ENCODE measurements around the gene UCP2. TPM values are rescaled to one million over a fixed set of nuclear protein-coding genes. Genes with fewer than 3 reads are reported as not detected.

UCP2 gene
- total RNA-seq, 4 donors from 2014 or later: 9.8 to 27.3 (median 12.9) TPM

- TF ChIP-seq CTCF (IDR thresholded peaks at IDR 0.05): no peak
- no peak for TF ChIP-seq POLR2A (IDR thresholded peaks at IDR 0.05)
- no peak for TF ChIP-seq POLR2AphosphoS5 (IDR thresholded peaks at IDR 0.05)
- TF ChIP-seq EP300 (IDR thresholded peaks at IDR 0.05): no peak
- DNase-seq (ENCODE audit: low spot score in 2 of 2): no peak
- Histone ChIP-seq H3K4me1 (no peaks in the 10 kb centered on the region), H3K27me3 (no peaks in the 10 kb centered on the region), H3K36me3 (peaks cover 63% of the 10 kb centered on the region), H3K4me3 (no peak overlapping the region), H3K27ac (no peak overlapping the region), H3K9me3 (no peaks in the 10 kb centered on the region)
- 65% methylated on average over 7 of the region's 7 CpGs for WGBS
These were observed 51.5 kb downstream of the UCP2 start for GRCh38 chr11:73931039-73931645.

- Histone ChIP-seq H3K4me1 (no peaks in the 10 kb centered on the region), H3K36me3 (peaks cover 75% of the 10 kb centered on the region), H3K27me3 (no peaks in the 10 kb centered on the region), H3K9me3 (no peaks in the 10 kb centered on the region), H3K4me3 (no peak overlapping the region), H3K27ac (no peak overlapping the region)
- no peak for DNase-seq (ENCODE audit: low spot score in 2 of 2)
- TF ChIP-seq POLR2AphosphoS5 (IDR thresholded peaks at IDR 0.05) (no peak), POLR2A (IDR thresholded peaks at IDR 0.05) (no peak), CTCF (IDR thresholded peaks at IDR 0.05) (no peak), EP300 (IDR thresholded peaks at IDR 0.05) (no peak)
- 98% methylated on average over 2 of the region's 2 CpGs for WGBS
These were observed 53.3 kb downstream of the UCP2 start for GRCh38 chr11:73929388-73929787.

Other genes with a start within 250 kb of the UCP2 start
- gene RAB6A, start 221.8 kb downstream of the UCP2 start, total RNA-seq: 100 to 1,000 TPM in 3 of 4 donors, 10 to 100 TPM in 1; 89.7 to 182 (median 113) TPM
- gene MRPL48, start 195.0 kb downstream of the UCP2 start, total RNA-seq: 10 to 100 TPM; 10.5 to 24.4 (median 15.4) TPM
- gene COA4, start 106.0 kb downstream of the UCP2 start, total RNA-seq: 10 to 100 TPM; 49.4 to 63.9 (median 57.2) TPM
- gene PAAF1, start 105.8 kb downstream of the UCP2 start, total RNA-seq: 10 to 100 TPM; 10.7 to 15.4 (median 13.7) TPM
- gene DNAJB13, start 31.8 kb downstream of the UCP2 start, total RNA-seq: not detected
- gene UCP3, start 26.2 kb upstream of the UCP2 start, total RNA-seq: 1 to 10 TPM; 2.3 to 6.6 (median 3.9) TPM
- 10 to 100 TPM; 16.9 to 41.3 (median 29.2) TPM for gene C2CD3, start 188.2 kb upstream of the UCP2 start, total RNA-seq
- gene PPME1, start 188.4 kb upstream of the UCP2 start, total RNA-seq: 10 to 100 TPM; 31.3 to 47.1 (median 40.6) TPM